ENCODE data around the gene ROBO1.
"Not testable (repeated sequence)": the region's sequence is repeated elsewhere in the genome, so short reads cannot be mapped to it uniquely, and the experiment has no call there.

The ROBO1 gene

GRCh38 chr3:78900426-78900825 lies 867.4 kb downstream of the ROBO1 start:
- DNase-seq = no peak

GRCh38 chr3:78895528-78895927 lies 872.3 kb downstream of the ROBO1 start:
- no peak for DNase-seq

DNA sequence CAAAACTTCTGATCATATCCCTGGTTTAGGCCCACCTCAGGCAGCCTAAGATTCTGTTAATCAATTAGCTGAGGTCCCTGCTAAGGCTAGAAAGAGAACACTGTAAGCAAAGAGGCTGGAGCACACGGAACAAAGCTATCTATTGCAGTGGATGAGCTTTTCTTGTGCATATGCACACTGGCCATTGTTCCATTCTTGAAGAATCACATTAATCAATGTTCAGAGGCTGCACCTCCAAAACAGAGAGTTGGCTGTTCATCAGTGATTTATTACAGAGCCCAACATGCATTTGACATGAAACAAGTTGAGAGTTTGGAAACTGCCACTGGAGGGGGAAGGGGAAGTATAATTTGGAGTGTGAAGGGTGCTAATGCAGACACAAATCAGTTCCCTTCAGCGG lies 873.0 kb downstream of the ROBO1 start:
- DNase-seq = no peak

DNA sequence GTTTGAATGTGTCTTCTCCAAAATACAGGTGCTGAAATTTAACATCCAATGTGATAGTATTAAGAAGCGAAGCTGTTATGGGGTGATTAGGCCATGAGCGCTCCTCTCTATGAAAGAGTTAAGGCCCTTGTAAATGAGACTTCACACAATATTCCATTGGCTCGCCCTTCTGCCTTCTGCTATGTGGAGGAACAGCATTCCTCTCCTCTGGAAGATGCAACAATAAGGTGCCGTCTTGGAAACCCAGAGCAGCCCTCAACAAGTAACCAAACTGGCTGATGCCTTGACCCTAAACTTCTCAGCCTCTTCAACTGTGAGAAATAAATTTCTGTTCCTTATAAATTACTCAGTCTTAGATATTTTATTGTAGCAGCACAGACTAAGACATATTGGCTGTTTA lies 874.6 kb downstream of the ROBO1 start:
- DNase-seq = no peak

DNA sequence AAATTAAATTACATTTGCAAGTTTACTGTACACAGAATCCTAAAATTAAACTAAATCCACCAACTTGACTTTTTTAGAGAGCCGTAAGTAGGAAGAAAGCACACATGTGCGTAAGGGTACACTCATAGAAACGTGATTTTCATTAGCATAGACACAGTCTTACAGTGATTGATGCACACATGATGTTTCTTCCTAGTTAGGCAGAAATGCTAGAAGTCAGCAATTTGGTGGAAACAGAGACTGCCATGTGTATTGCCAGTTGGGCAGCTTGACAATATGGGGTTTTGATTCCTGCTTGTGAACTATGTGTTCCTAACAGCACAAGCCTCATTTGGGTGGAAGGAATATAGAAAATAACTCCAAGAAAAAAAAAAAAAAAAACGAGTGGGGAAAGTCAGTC lies 878.5 kb downstream of the ROBO1 start:
- no peak for DNase-seq

DNA sequence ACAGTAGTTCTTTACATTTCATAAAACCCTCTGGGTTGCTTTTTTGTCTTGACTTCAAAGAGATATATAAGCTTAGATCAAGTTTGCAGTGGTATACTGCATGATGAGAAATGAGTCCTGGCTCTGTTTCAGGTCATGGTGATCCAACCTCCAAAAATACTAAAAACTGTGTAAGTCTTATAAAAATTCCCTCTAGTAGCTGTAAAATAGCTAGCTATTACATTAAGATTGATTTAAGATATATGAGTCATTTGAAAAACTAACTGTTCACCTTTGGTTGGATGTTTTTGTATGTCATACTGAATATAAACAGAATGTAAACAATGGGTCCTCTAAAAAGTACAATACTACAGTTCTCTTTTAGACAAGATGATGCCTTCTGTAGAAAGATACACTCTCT lies 879.2 kb downstream of the ROBO1 start:
- no peak for DNase-seq

DNA sequence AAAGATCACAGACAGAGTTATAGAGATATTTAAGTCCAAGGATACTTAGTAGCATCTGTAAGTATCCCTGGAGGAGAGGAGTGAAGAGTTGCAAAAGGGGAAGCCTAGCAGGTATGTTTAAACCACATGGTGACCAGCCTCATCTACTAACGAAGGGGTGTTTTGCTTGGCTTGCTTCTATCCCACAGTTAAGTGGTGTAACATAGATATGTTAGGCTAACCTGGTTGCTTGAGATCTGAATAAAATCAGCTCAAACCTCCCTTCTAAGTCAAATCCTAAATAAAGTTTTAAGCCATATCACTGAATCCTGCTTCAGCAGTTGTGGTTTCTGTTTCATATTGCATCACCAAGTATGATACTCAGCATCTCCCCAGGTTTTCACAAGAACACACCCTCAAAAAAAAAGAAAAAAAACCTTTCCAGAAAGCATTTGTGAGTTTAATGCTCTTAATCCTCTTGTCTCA lies 880.2 kb downstream of the ROBO1 start:
- no peak for DNase-seq

DNA sequence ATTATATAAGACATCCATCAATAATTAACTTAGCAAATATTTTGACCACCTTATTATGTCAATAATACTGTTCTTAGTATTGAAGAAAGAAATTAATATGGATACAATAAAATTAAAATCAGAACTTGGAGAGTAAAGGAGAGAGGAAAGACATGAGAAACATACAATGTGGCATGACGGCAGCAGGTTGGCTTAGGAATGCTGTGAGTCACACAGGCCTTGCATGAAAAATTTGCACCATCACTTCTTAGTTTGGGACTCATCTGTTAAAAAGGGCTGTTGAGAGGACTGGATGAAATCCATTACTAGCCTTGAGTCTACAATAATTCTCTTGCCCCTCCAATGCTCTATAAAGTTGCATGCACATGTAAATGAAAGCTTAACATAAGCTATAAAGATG lies 880.8 kb downstream of the ROBO1 start:
- DNase-seq = no peak

DNA sequence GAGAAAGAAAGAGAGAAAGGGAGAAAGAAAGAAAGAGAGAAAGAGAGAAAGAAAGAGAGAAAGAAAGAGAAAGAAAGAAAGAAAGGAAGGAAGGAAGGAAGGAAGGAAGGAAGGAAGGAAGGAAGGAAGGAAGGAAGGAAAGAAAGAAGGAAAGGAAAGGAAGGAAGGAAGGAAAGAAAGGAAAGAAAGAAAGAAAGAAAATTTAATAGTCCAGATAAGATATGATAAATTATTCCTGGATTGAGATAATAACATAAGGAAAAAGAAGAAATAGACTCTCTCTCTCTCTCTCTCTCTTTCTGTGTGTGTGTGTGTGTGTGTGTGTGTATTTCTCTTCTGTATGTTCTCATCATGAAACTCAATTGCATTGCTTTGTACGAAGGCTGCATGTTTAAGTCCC lies 883.2 kb downstream of the ROBO1 start:
- not testable (repeated sequence) for DNase-seq

GRCh38 chr3:78882251-78882650 lies 885.5 kb downstream of the ROBO1 start:
- no peak for DNase-seq

DNA sequence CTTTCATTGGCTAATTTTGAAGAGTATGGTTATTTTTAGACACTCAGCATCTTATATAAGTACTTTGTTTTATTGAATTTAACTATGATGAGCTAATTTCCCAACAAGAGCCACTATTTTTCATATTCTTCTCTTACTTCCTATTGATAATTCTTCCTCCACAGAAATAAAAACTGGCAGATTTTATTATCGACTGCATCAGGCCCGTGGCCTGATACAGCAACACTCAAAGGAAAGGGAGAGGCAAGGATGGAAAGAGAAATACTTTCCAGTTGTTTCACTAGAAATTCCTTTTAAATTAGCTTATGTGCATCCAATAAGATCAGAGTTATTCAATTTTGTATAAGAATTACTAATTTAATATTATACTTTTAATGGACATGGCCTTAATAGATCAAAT lies 886.3 kb downstream of the ROBO1 start:
- DNase-seq = no peak

- peak; percentile 22 for DNase-seq
Measured at GRCh38 chr3:78880603-78881461, 887.0 kb downstream of the ROBO1 start.

DNA sequence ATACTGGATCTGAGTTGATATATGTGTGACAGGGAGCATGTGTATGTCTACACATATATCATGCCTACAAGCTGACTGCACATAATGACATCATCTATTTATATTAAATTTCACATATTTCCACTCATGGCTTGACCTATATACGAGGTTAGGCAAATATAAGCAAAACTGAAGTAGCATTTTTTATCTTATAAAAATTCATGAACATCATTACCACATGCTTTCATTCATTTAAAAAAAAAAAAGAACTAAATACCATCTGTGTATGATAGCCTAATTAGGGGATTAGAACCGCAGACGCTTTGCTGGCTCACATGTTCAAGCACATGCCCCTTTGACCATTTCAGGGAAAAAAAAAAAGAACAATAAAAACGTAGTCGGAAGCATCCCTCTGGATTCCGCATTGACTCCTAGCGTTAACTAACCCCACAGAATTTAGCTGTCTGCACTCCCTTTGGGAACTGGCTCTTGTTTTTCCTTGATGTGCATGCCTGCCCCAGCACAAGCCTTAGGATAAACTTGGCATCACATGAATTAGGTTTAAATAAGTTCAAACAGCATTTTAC lies 888.4 kb downstream of the ROBO1 start:
- DNase-seq = no peak

GRCh38 chr3:78878789-78879188 lies 889.0 kb downstream of the ROBO1 start:
- DNase-seq = no peak

GRCh38 chr3:78878011-78878410 lies 889.8 kb downstream of the ROBO1 start:
- no peak for DNase-seq

- no peak for DNase-seq
Measured at GRCh38 chr3:78875851-78876250, 891.9 kb downstream of the ROBO1 start.

DNA sequence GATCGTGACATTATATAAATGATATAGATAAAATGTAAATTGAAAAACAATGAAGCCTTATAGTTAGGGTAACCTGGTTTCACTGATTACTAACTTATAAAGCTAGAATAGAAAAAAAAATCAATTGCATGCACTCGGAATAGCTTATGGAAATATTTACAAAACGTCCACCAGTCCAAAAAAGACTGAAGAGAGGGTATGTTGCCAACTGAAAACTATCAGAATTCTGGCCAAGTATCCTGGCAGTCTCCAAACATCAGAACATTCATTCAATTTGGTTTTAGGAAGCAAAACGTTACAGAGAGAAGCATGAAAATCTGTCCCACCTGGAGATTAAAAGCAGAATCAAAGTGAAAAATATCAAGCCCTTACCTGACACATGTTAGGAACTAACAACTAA lies 892.4 kb downstream of the ROBO1 start:
- no peak for DNase-seq

- DNase-seq = no peak
Measured at GRCh38 chr3:78873641-78874040, 894.2 kb downstream of the ROBO1 start.

DNA sequence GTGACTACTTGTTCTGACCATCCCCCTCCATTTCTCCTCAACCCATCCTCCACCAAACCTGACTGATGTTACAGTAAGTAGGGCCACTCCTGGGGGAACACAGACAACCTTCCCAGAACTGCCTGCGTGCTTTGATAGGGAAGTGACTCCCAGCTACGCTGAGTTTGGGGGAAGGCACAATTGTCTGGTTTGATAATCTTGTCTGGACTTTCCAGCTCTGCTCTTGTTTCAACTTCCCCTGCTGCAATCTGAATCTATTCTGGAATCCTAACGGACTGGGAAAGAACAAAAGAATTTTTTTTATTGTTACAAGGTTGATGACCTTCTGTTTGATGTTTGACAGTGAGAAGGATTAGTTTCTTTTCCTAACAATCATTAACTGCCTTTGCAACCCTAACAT lies 895.6 kb downstream of the ROBO1 start:
- DNase-seq = no peak

DNA sequence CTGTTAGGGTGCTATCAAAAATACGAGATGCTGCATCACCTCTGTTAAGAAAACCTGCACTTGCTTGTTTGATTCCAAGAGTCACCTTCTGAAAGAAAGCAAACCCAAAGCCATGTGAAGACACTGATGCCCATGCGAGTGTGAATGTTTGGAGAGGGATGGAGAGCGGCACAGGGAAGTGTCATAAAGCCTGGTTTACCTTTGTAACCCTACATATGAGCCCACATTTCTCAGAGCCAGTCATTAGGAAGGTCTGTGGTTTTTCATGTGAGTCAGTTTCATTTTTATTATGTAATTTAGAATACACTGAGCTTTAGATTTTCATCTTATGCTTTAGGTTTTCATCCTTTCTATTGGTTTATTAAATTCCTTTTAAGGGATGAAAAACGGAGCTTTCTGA lies 896.8 kb downstream of the ROBO1 start:
- DNase-seq = no peak

DNA sequence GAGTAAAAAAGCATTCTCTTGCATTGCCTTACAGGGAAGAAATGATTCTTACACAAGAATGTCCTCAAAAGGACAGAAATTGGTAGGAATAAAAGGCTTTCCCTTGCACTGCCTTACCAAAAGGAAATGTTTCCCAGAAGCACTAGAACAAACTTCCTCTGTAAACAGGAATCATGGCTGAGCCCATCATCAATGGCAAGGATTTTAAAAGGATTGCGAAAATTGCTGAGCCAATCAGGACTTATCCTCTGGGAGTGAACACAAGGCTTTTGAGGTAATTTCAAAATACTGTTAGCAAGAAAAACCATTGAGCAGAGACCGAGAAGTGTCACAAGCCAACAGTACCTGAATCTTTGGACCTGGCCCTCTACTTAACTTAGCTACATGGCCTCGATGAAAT lies 897.3 kb downstream of the ROBO1 start:
- DNase-seq = no peak

DNA sequence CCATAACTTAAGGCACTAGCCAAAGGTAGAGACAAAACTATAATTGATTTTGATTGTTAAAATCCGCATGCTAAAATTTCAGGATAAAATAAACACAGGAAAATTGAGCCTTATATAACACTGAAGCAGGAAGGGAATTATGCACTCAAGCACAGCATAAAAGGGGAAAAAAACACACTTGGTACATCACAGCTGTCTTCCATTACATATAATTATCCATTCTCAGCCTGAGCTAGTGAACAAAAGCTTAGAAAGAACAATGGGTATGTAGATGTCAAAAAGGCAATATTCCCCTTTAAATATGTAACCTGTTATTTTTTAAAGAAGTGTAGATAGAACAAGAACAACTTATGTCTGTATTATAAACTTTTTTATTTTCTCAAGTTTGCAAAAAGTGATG lies 899.2 kb downstream of the ROBO1 start:
- peak; percentile 83 for DNase-seq

- peak; percentile 31 for DNase-seq
Measured at GRCh38 chr3:78867409-78868372, 900.1 kb downstream of the ROBO1 start.
